ENCODE results near the gene ADAM23.

Gene ADAM23

GRCh38 chr2:206464597-206464996 is 21.3 kb downstream of the ADAM23 start:
- Mint-ChIP-seq H3K27me3 (peaks cover 15% of the 10 kb centered on the region), H3K4me1 (peaks cover 6% of the 10 kb centered on the region), H3K4me3 (no peak overlapping the region), H3K9me3 (peaks cover 7% of the 10 kb centered on the region), H3K36me3 (ENCODE audit: low read depth) (no peaks in the 10 kb centered on the region), H3K27ac (no peak overlapping the region)
- ATAC-seq (no peak), DNase-seq (no peak)

GRCh38 chr2:206471524-206472062 is 28.3 kb downstream of the ADAM23 start:
- H3K36me3 Mint-ChIP-seq (ENCODE audit: low read depth): no peaks in the 10 kb centered on the region
- H3K27me3 Mint-ChIP-seq: peaks cover 7% of the 10 kb centered on the region
- H3K9me3 Mint-ChIP-seq: peaks cover 7% of the 10 kb centered on the region
- H3K27ac Mint-ChIP-seq: no peak overlapping the region
- no peak overlapping the region for H3K4me3 Mint-ChIP-seq
- H3K4me1 Mint-ChIP-seq: no peaks in the 10 kb centered on the region
- ATAC-seq (no peak), DNase-seq (no peak)

GRCh38 chr2:206472094-206472493 is 28.8 kb downstream of the ADAM23 start:
- DNase-seq: no peak
- H3K4me3 Mint-ChIP-seq: no peak overlapping the region
- H3K9me3 Mint-ChIP-seq: peaks cover 7% of the 10 kb centered on the region
- H3K27me3 Mint-ChIP-seq: peaks cover 7% of the 10 kb centered on the region
- H3K27ac Mint-ChIP-seq: no peak overlapping the region
- H3K36me3 Mint-ChIP-seq (ENCODE audit: low read depth): no peaks in the 10 kb centered on the region
- no peaks in the 10 kb centered on the region for H3K4me1 Mint-ChIP-seq
- ATAC-seq: no peak

GRCh38 chr2:206474099-206474498 is 30.8 kb downstream of the ADAM23 start:
- Mint-ChIP-seq H3K27me3 (peaks cover 7% of the 10 kb centered on the region), H3K4me1 (no peaks in the 10 kb centered on the region), H3K27ac (no peak overlapping the region), H3K9me3 (no peaks in the 10 kb centered on the region), H3K36me3 (ENCODE audit: low read depth) (no peaks in the 10 kb centered on the region), H3K4me3 (no peak overlapping the region)
- DNase-seq: no peak
- ATAC-seq: no peak

GRCh38 chr2:206477296-206477695 is 34.0 kb downstream of the ADAM23 start:
- DNase-seq: no peak
- Mint-ChIP-seq H3K9me3 (no peaks in the 10 kb centered on the region), H3K4me3 (no peak overlapping the region), H3K36me3 (ENCODE audit: low read depth) (no peaks in the 10 kb centered on the region), H3K4me1 (no peaks in the 10 kb centered on the region), H3K27ac (no peak overlapping the region), H3K27me3 (peaks cover 12% of the 10 kb centered on the region)
- ATAC-seq: no peak

GRCh38 chr2:206478340-206478739 is 35.0 kb downstream of the ADAM23 start:
- H3K27ac Mint-ChIP-seq: no peak overlapping the region

GRCh38 chr2:206480161-206480560 is 36.8 kb downstream of the ADAM23 start:
- Mint-ChIP-seq H3K4me1 (no peaks in the 10 kb centered on the region), H3K27ac (no peak overlapping the region), H3K27me3 (peaks cover 8% of the 10 kb centered on the region), H3K36me3 (ENCODE audit: low read depth) (no peaks in the 10 kb centered on the region), H3K4me3 (no peak overlapping the region), H3K9me3 (peaks cover 3% of the 10 kb centered on the region)
- ATAC-seq (no peak), DNase-seq (no peak)

More at GRCh38 chr2:206478340-206478739, 35.0 kb downstream of the ADAM23 start:
- H3K4me1 Mint-ChIP-seq: no peaks in the 10 kb centered on the region
- H3K4me3 Mint-ChIP-seq: no peak overlapping the region
- DNase-seq: no peak
- no peak for ATAC-seq
- H3K27me3 Mint-ChIP-seq: peaks cover 12% of the 10 kb centered on the region
- H3K9me3 Mint-ChIP-seq: no peaks in the 10 kb centered on the region
- H3K36me3 Mint-ChIP-seq (ENCODE audit: low read depth): no peaks in the 10 kb centered on the region

GRCh38 chr2:206480620-206481019 is 37.3 kb downstream of the ADAM23 start:
- DNase-seq (no peak), ATAC-seq (no peak)
- Mint-ChIP-seq H3K27ac (no peak overlapping the region), H3K27me3 (peaks cover 10% of the 10 kb centered on the region), H3K36me3 (ENCODE audit: low read depth) (no peaks in the 10 kb centered on the region), H3K4me1 (no peaks in the 10 kb centered on the region), H3K9me3 (peaks cover 7% of the 10 kb centered on the region), H3K4me3 (no peak overlapping the region)

- peaks cover 7% of the 10 kb centered on the region for H3K9me3 Mint-ChIP-seq
- no peak overlapping the region for H3K27ac Mint-ChIP-seq
- DNase-seq (no peak), ATAC-seq (no peak)
- H3K27me3 Mint-ChIP-seq: peaks cover 14% of the 10 kb centered on the region
- no peaks in the 10 kb centered on the region for H3K36me3 Mint-ChIP-seq (ENCODE audit: low read depth)
- H3K4me3 Mint-ChIP-seq: no peak overlapping the region
- H3K4me1 Mint-ChIP-seq: no peaks in the 10 kb centered on the region
These were observed 37.7 kb downstream of the ADAM23 start for GRCh38 chr2:206481056-206481455.

GRCh38 chr2:206482123-206482522 is 38.8 kb downstream of the ADAM23 start:
- H3K36me3 Mint-ChIP-seq (ENCODE audit: low read depth): no peaks in the 10 kb centered on the region
- DNase-seq (no peak), ATAC-seq (no peak)
- H3K4me1 Mint-ChIP-seq: no peaks in the 10 kb centered on the region
- no peak overlapping the region for H3K4me3 Mint-ChIP-seq
- no peak overlapping the region for H3K27ac Mint-ChIP-seq
- peaks cover 7% of the 10 kb centered on the region for H3K9me3 Mint-ChIP-seq
- H3K27me3 Mint-ChIP-seq: peaks cover 13% of the 10 kb centered on the region

- ATAC-seq (no peak), DNase-seq (no peak)
- Mint-ChIP-seq H3K4me3 (no peak overlapping the region), H3K27me3 (peaks cover 13% of the 10 kb centered on the region), H3K4me1 (no peaks in the 10 kb centered on the region), H3K36me3 (ENCODE audit: low read depth) (no peaks in the 10 kb centered on the region), H3K27ac (no peak overlapping the region), H3K9me3 (peaks cover 7% of the 10 kb centered on the region)
These were observed 39.3 kb downstream of the ADAM23 start for GRCh38 chr2:206482633-206483032.

GRCh38 chr2:206488053-206488452 is 44.7 kb downstream of the ADAM23 start:
- ATAC-seq (no peak), DNase-seq (no peak)
- H3K9me3 Mint-ChIP-seq: peaks cover 7% of the 10 kb centered on the region
- no peaks in the 10 kb centered on the region for H3K36me3 Mint-ChIP-seq (ENCODE audit: low read depth)
- H3K27ac Mint-ChIP-seq: no peak overlapping the region
- H3K4me1 Mint-ChIP-seq: no peaks in the 10 kb centered on the region
- H3K4me3 Mint-ChIP-seq: no peak overlapping the region
- H3K27me3 Mint-ChIP-seq: peaks cover 9% of the 10 kb centered on the region

GRCh38 chr2:206488623-206489022 is 45.3 kb downstream of the ADAM23 start:
- Mint-ChIP-seq H3K27ac (no peak overlapping the region), H3K27me3 (peaks cover 9% of the 10 kb centered on the region), H3K4me3 (no peak overlapping the region), H3K4me1 (no peaks in the 10 kb centered on the region), H3K36me3 (ENCODE audit: low read depth) (no peaks in the 10 kb centered on the region), H3K9me3 (peaks cover 7% of the 10 kb centered on the region)
- DNase-seq (no peak), ATAC-seq (no peak)

- H3K27me3 Mint-ChIP-seq: peaks cover 1% of the 10 kb centered on the region
- ATAC-seq (no peak), DNase-seq (no peak)
- no peak overlapping the region for H3K4me3 Mint-ChIP-seq
- no peaks in the 10 kb centered on the region for H3K9me3 Mint-ChIP-seq
- H3K36me3 Mint-ChIP-seq (ENCODE audit: low read depth): no peaks in the 10 kb centered on the region
- no peaks in the 10 kb centered on the region for H3K4me1 Mint-ChIP-seq
- no peak overlapping the region for H3K27ac Mint-ChIP-seq
These were observed 50.7 kb downstream of the ADAM23 start for GRCh38 chr2:206494061-206494460.

- H3K36me3 Mint-ChIP-seq (ENCODE audit: low read depth): no peaks in the 10 kb centered on the region
- H3K4me1 Mint-ChIP-seq: no peaks in the 10 kb centered on the region
- DNase-seq (no peak), ATAC-seq (no peak)
- H3K4me3 Mint-ChIP-seq: no peak overlapping the region
- peaks cover 4% of the 10 kb centered on the region for H3K27me3 Mint-ChIP-seq
- no peaks in the 10 kb centered on the region for H3K9me3 Mint-ChIP-seq
- H3K27ac Mint-ChIP-seq: no peak overlapping the region
These were observed 59.4 kb downstream of the ADAM23 start for GRCh38 chr2:206502729-206503128.

- ATAC-seq (no peak), DNase-seq (no peak)
- Mint-ChIP-seq H3K27ac (no peak overlapping the region), H3K4me3 (no peak overlapping the region), H3K27me3 (peaks cover 16% of the 10 kb centered on the region), H3K9me3 (no peaks in the 10 kb centered on the region), H3K4me1 (no peaks in the 10 kb centered on the region), H3K36me3 (ENCODE audit: low read depth) (no peaks in the 10 kb centered on the region)
These were observed 68.0 kb downstream of the ADAM23 start for GRCh38 chr2:206511283-206511682.
